ENCODE data around the gene PLCH1.
"Not testable (repeated sequence)": the region's sequence is repeated elsewhere in the genome, so short reads cannot be mapped to it uniquely, and the experiment has no call there.

Gene PLCH1

DNA sequence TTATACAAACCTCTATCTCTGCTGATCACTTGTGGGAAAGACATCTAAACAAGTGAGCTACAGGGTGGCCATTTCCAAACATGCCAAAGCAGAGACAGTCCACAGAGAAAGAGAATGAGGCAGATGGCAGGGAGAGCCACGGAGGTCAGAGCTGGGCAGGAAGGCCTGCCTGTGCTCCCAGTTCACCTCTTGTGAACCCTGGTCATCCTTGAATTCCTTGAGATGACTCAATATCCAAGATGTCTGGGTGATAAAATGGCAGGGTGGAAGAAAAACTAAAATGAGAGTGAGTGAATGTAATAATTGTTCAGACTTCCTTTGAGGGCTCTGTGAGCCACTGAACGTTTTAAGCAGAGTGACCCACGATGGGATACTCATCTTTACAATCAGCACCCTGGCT, 104.8 kb downstream of the PLCH1 start:
- DNase-seq, result no peak

DNA sequence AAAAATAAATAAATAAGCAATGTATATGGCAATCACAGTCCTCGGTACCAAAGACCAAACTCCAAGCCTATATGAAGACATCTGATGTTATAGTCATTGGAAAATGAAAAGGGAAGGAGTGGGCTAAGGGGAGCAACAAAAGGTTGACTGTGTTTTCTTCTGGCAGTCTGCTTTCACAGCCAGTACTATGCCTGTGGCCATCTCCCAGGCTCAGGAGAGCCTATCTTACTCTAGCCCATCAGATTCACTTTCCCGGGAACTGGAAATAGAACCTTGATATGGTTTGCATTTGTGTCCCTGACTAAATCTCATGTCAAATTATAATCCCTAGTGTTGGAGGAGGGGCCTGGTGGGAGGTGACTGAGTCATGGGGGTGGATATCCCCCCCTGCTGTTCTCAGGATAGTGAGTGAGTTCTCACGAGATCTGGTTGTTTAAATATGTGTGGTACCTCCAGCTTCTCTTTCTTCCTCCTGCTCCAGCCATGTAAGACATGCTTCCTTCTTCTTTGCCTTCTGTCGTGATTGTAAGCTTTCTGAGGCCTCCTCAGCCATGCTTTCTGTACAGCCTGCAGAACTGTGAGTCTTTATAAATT, 105.3 kb downstream of the PLCH1 start:
- DNase-seq, result no peak

DNA sequence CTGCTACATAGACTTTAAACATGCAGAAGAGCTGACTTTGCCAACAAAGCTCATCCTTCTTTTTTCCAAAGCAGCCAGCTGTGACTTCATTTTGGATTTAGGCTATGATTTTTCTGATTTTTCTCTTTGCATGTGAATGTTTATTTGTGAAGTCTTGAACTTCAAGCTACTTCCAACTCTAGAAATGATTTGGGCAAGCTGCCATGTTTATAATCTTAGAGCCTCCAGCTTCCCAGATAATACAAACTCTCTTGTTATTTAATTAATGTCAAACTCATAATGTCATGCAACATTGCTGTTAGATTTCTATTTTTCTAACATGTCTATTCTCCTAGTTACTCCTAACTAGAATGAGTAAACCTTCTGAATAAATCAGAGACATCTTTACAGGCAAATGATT, 106.4 kb downstream of the PLCH1 start:
- DNase-seq, result not testable (repeated sequence)

DNA sequence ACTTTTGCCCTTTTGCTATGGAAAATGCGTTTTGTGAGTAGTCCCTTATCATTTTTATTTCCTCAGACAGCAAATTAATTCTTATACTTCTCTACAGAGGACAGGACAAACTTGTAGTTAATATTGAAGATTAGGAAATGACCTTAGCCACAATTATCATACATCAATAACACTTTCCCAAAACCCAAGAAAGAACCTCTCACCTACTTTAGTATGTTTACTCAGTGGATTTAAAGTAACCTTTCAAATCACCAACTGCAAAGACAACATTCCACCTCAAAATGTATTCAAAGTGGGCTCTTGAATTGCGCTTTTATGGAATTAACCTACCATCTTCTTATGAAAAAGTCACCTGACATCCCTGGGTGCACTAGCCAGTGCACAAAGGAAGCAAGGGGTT, 107.3 kb downstream of the PLCH1 start:
- no peak for DNase-seq

DNA sequence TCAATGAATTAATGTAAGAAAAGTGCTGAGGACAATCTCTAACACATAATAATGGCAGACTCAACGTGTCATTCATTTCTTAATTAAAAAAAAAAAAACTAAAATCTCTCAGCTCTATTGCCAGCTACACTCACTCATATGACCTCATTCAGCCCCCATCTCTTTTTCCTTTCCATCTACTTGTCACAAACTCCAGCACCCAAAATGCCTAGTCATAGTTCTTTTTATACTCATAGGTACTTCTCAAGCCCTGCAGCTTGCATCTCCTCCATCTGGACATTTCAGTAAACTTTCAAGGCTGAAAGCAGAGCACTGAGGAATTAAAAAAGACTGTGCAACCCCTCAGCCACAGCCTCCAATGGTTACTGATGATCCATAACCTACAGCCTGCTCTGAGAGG, 109.8 kb downstream of the PLCH1 start:
- DNase-seq, result peak; percentile 4

DNA sequence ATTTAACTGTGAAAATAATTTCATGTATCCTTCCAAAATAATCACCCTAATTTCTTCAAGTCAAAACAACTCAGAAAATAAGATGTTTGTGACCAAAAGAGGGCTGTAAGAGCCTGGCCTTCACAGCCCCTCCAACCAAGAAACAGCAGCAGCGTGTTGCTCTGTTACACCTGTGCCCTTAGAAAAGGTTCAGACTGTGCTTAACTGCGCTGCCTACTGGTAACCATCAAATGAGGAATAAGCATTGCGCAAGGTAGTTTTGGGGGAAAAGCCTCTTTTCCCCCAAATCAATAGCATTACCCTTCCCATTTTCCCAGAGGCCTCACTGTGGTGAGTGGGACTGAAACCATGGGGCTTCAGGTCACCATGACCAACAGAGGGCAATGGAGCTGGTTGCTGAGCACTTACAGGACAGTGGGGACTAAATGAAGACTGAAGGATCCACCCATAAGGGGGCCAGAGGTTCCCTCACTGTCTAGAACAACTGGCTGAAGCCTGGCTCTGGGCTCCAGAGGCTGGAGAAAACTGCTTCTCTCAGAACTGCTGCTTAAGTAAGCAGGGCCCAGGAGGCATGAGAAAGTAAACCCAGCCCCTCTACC, 110.7 kb downstream of the PLCH1 start:
- DNase-seq, result no peak

DNA sequence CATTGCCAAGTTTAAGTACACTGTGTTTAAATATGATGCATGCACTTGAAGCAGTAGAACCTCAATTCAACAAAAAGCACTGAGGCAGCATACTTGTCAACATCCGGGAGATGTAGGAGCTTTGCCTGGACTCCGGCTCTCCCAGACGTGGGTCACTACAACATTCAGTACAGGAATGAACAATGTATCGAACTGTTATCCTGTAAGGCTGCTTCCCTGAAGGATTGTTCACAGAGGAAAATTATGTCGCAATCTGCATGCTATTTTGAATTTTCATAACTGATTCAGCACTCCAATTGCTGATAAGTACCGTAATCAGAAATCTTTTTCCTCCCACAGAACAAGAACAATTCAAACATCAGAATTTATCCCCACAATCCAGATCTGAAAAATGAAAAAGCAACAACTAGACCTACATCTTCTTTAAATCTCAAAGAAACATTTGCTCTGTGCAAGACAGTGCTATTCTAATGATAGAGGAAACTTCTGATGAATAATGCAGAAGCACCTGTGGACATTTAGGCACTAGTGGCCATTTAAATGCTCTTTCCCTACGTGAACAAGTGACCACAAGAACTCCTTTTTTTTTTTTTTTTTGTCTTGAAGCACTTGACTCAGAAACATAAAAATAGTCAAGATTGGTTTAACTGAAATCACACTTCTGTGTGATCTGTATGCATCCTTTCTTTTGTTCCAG, 113.4 kb downstream of the PLCH1 start:
- DNase-seq, result no peak

DNA sequence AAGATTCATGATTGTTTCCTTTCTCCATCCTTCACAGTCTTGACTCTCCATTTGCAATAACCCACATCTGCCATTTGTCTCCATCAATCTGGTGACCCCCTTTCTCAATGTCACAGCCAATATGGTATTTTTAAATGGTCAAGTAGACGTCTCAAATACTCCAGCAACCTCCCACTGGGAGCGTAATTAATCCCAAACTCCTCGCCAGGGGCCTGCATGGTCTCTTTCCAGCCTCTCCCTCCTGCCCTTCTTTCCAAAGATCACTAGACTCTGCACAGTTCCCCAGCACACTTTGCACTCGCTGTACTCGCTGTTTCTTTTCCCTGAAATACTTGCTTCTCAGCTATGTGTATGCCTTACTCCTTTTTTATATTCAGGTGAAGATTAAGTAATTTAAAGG, 115.3 kb downstream of the PLCH1 start:
- no peak for DNase-seq

DNA sequence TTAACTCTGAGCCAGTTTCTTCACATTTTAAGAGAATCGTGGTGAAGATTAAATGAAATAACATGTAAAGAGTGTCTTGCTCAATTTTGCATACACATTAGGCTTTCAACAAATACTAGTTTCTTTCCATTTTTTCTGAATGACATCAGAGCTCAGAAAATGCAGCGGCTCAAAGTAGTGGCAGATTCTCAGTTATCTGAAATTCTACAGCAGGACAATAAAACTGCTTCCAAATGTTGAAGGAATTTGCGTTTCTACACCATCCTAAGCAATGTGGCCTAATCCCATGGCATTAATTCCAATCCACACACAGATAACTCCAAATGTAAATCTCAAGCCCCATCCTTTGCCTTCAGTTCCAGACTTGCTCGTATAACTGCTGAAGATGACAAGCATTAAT, 115.8 kb downstream of the PLCH1 start:
- no peak for DNase-seq

DNA sequence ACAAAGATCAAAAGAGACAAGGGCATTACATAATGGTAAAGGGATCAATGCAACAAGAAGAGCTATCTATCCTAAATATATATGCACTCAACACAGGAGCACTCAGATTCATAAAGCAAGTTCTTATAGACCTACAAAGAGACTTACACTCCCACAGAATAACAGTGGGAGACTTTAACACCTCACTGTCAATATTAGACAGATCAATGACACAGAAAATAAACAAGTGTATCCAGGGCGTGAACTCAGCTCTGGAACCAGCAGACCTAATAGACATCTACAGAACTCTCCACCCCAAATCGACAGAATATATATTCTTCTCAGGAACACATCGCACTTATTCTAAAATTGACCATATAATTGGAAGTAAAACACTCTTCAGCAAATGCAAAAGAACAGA, 122.2 kb downstream of the PLCH1 start:
- not testable (repeated sequence) for DNase-seq

DNA sequence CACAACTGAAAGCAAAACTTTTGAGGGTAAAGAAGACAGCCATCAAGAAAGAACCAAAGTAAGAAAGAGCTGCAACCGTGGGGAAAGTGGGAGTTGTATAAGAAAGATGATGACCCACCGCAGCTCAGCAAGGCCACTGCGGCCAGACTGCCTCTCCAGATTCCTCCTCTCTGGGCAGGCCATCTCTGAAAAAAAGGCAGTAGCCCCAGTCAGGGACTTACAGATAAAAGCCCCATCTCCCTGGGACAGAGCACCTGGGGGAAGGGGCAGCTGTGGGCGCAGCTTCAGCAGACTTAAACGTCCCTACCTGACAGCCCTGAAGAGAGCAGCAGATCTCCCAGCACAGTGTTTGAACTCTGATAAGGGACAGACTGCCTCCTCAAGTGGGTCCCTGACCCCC, 124.3 kb downstream of the PLCH1 start:
- not testable (repeated sequence) for DNase-seq

DNA sequence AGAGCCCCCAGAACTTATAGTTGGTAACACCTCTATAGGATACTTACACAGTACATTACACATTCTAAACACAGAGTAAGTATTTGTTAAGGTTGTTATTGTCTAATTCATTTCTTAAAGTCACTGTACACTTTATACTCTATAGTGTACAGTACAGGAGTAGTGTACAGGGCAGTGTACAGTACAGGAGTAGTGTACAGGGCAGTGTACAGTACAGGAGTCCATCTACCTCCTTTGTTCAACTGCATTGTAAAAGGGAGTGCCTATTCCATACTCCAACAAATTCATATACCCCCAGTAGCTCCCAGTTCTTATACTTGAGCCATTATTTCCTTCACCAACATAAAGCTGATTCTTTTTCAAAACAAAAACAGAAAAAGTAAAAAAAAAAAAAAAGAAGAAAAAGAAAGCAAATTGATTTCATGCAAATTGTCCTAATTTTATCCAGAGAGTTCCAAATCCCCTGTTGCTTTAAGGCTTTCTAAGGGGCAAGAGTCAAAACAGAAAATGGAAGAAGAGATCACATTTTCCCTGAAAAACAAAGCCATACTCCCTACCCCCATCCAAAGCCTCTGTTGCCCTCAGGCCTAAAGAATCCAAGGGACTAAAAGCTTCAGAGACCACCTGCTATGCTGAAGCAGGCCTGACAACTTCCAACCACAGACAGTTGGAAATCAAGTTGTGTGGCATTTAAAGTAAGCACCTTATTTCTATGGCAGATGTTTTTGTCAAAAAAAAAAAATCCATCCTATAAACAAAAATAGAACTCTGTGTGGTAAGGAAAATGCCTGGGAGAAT, 125.6 kb downstream of the PLCH1 start:
- DNase-seq, result no peak

DNA sequence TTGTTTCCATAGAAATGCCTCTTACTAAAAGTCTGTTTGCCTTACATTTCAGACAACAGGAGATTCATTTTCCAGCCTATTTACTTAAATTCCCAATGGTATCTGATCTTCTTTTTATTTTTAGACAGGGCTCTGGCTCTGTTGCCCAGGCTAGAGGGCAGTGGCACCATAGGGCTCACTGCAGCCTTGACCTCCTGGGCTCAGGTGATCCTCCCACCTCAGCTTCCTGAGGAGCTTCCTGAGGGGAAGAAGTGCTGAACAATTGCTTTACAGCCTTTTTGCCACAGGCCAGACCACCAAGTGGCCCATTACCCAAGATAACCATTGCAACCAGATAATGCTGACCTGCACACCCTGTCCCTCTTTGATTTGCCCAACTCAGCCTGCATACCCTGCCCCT, 126.3 kb downstream of the PLCH1 start:
- DNase-seq, result no peak

DNA sequence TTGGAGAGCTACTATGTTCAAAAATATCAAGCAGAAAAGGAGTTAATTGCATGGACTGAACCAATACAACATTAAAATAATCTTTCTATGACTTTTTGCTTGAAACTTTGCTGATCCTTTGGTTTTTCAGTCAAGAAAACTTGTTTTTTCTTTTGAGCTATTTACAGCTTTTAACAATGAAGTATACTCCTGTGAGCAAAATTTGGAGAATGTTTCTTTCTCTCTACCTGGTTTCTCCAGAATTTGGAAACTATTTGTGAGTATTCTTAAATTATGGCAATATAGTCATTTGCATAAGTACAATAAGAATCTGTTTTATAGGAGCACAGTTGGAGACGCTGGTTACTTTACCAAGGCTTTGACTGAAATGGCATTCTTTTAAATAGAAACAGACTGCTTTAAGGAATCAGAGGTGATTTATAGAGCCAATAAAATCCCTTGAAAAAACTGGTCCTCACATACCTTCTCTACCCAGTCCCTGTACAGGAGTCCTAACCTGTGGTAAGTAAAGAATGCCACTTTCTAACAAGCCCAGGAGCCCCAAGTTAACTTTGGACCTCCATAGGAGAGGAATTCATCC, 127.4 kb downstream of the PLCH1 start:
- DNase-seq, result no peak

DNA sequence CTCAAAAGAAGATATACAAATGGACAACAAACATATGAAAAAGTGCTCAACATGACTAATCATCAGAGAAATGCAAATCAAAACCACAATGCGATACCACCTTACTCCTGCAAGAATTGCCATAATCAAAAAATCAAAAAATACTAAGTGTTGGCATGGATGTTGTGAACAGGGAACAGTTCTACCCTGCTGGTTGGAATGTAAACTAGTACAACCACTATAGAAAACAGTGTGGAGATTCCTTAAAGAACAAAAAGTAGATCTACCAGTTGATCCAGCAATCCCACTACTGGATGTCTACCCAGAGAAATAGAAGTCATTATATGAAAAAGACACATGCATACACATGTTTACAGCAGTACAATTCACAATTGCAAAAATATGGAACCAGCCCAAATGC, 129.7 kb downstream of the PLCH1 start:
- not testable (repeated sequence) for DNase-seq

DNA sequence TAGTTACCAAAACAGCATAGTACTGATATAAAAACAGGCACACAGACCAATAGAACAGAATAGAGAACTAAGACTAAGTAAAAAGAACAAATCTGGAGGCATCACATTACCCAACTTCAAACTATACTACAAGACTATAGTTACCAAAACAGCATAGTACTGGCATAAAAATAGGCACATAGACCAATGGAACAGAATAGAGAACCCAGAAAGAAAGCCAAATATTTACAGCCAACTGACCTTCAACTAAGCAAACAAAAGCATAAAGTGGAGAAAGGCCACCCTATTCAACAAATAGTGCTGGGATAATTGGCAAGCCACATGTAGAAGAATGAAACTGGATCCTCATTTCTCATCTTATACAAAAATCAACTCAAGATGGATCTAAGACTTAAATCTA, 130.5 kb downstream of the PLCH1 start:
- DNase-seq, result not testable (repeated sequence)

DNA sequence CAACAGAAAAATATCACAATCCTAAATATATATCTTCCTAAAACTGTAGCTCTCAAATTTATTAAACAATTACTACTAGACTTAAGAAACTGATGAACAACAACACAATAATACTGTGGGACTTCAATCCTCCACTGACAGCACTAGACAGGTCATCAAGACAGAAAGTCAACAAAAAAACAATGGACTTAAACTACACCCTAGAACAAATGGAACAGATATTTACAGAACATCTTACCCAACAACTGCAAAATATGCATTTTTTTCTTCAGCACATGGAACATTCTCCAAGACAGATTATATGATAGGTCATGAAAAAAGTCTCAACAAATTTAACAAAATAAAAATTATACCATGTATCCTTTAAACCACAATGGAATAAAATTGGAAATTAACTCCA, 133.4 kb downstream of the PLCH1 start:
- no peak for DNase-seq

DNA sequence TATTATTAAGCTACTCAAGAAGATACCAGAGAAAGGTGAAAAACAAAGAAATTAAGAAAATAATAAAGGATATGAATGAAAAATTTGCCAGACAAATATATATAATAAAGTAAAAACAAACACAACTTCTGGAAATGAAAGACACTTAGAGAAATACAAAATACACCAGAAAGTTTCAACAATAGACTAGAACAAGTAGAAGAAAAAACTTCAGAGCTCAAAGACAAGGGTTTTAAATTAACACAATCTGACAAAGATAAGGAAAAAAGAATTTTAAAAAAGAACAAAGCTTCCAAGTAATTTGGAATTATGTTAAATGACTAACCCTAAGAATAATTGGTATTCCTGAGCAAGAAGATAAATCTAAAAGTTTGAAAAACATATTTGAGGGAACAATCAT, 135.3 kb downstream of the PLCH1 start:
- no peak for DNase-seq

DNA sequence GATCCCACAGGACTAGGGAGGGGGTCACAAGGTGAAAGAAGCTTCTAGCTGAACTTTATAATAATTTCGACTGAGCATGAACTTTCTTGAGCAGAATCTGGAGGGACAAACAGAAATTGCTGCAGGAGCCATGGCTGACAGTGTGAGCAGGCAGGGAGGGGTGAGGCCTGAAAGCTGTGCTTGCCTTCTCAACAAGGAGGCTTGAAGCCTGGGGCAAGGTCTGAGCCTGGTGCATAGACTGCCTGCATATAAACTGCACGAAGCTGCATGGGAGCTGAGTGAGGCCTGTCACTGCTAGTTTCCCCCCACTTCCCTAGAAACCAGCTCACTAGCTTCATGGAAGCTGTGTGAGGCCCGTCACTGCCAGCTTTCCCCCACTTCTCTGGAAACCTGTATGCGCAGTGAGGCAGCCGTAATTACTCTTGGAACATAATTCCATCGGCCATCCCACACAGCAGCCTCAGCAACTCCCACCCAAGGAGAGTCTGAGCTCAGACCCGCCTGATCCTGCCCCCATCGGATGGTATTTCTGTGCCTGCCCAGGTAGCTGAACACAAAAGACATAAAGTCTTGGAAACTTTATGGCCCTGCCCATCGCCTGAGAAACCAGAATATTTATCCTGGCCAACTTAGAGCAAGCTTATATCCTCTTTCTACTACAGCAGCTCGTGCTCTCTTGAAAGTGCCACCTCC, 136.5 kb downstream of the PLCH1 start:
- no peak for DNase-seq

DNA sequence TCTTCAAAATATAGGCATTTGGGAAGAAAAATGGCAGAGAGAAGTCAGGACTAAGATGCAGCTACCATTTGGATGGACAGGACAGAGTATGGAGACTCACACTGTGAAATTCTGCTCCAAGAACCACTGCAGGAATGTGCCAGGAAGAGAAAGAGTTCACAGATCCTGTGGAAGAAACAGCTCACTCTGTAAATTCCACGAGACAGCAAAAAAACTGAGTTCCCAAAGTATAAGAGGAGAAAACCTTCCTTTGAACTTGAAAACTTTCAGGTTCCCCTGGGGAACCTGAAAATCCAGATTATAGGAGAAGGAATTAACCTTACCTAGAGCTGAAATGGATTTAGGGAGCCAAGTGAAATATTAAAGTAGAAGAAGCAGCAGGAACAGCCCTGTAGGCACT, 137.1 kb downstream of the PLCH1 start:
- no peak for DNase-seq

DNA sequence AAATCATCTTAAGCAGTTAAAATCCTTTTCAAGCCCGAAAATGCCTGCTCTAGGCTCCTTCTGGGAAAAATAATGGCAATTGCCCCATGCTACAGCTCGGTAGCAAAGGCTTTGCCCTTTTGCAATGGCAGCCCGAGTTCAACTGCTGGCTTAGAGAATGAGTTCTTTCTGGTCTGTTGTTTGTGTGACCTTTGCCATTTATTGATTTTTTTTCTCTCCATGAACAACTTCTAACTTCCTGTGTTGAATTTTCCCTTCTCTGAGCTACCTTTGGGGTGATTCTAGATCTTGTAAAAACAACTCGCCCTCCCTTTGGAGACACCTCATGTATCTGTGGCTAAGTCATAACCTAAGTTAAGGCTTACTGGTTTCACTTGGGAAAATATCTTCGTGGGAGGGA, 139.3 kb downstream of the PLCH1 start:
- DNase-seq, result no peak

DNA sequence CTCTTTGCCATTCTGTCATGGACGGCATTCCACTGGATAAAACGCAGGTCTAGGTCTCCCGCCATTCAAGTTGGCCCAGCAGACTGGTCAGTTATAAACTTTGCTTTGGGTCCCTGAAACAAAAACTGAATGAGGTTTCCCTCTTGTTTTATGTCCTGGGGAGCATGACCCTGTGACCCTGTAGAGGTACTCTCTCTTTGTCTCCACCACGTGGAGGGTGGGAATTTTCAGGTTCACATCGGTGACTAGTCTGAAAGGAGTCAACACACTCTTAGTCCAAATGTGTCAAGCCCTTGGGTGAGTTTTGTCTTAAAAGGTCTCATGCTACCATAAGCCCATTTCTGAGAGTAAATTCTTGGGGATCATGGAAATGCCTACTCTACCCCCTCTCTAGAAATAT, 139.9 kb downstream of the PLCH1 start:
- no peak for DNase-seq

DNA sequence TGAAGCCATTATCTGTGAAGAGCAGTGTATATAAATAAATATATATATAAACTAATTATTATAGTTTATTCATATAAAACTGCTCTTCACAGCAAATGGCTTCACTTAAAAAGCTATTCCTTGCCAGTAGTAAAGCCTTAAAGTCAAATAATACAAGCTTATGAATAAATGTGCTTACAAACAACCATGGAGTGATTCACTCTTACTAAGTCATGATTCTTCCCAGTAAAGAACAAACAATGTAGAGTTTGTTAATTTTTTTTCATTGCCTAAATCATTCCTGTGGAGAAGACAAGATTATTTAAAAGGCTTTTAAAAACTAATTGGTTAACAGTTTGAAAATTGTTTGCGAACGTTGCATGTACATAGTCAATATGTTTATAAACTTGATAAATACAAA, 140.7 kb downstream of the PLCH1 start:
- no peak for DNase-seq
